Keratinocyte (primary cell): Measurements from ENCODE around the gene HNF1B. TPM values are rescaled to one million over a fixed set of nuclear protein-coding genes. Genes with fewer than 3 reads are reported as not detected.

Source experiments
- DNase-seq: peaks from one replicate; pipeline ENCODE4 v3.0.0-alpha.2; 2011; ENCODE audit warnings: low read depth, missing footprints, low spot score
- FAIRE-seq: peaks from 2 replicates; lab custom pipeline; 2011; peaks lifted over from hg19 to GRCh38; lab: Jason Lieb, UNC
- H2AFZ ChIP-seq: 2 replicates; pipeline ENCODE4 v1.6.0; 2012; ENCODE audit warnings: low read length, control low read depth, inconsistent platforms; ENCODE audit not compliant: control insufficient read depth
- H3K27ac ChIP-seq: 2 replicates; pipeline ENCODE4 v1.5.1; 2011; ENCODE audit warnings: low read length; ENCODE audit not compliant: control insufficient read depth, insufficient read depth
- H3K27me3 ChIP-seq: 3 replicates; pipeline ENCODE4 v1.6.0; 2011; ENCODE audit warnings: low read length; ENCODE audit not compliant: control insufficient read depth, insufficient read depth; ENCODE audit errors: extremely low read depth
- H3K36me3 ChIP-seq, 2 experiments: 2 replicates in 1 of 2; 3 replicates in 1 of 2; pipeline ENCODE4 v1.5.1; 2011; ENCODE audit warnings: low read length in 2 of 2, mild to moderate bottlenecking in 1 of 2; ENCODE audit not compliant: control insufficient read depth in 2 of 2, insufficient read depth in 2 of 2; ENCODE audit errors: extremely low read depth in 1 of 2
- H3K4me1 ChIP-seq: 3 replicates; pipeline ENCODE4 v1.5.1; 2011; ENCODE audit warnings: low read length; ENCODE audit not compliant: control insufficient read depth, insufficient read depth; ENCODE audit errors: extremely low read depth
- H3K4me2 ChIP-seq: 3 replicates; pipeline ENCODE4 v1.6.0; 2011; ENCODE audit warnings: low read depth, low read length; ENCODE audit not compliant: control insufficient read depth, insufficient read depth; ENCODE audit errors: extremely low read depth
- H3K4me3 ChIP-seq, 3 experiments: fragments of 200-600 bp in 1 of 3; sonication (generic) in 1 of 3; 2 replicates in 2 of 3; 3 replicates in 1 of 3; pipeline ENCODE4 v1.5.1; 2011 to 2016; ENCODE audit warnings: low read length in 3 of 3, mild to moderate bottlenecking in 3 of 3, control low read depth in 2 of 3, inconsistent platforms in 1 of 3, low read depth in 1 of 3, mixed read lengths in 1 of 3, mixed run types in 1 of 3, moderate library complexity in 1 of 3; ENCODE audit not compliant: control insufficient read depth in 2 of 3, insufficient read depth in 2 of 3; ENCODE audit errors: extremely low read depth in 1 of 3
- H3K79me2 ChIP-seq: 2 replicates; pipeline ENCODE4 v1.6.0; 2012; ENCODE audit warnings: low read length; ENCODE audit not compliant: control insufficient read depth, insufficient read depth
- H3K9ac ChIP-seq: 3 replicates; pipeline ENCODE4 v1.6.0; 2011; ENCODE audit warnings: low read length; ENCODE audit not compliant: control insufficient read depth, insufficient read depth; ENCODE audit errors: extremely low read depth
- H3K9me1 ChIP-seq: 3 replicates; pipeline ENCODE4 v1.6.0; 2011; ENCODE audit warnings: low read length; ENCODE audit not compliant: control insufficient read depth, insufficient read depth; ENCODE audit errors: extremely low read depth
- H3K9me3 ChIP-seq: 2 replicates; pipeline ENCODE4 v1.5.1; 2012; ENCODE audit warnings: low read depth, low read length; ENCODE audit not compliant: control insufficient read depth
- H4K20me1 ChIP-seq: 3 replicates; pipeline ENCODE4 v1.6.0; 2011; ENCODE audit warnings: low read length; ENCODE audit not compliant: control insufficient read depth, insufficient read depth; ENCODE audit errors: extremely low read depth
- CTCF ChIP-seq, 3 experiments: IDR thresholded peaks in 1 of 3; conservative IDR thresholded peaks in 1 of 3; optimal IDR thresholded peaks in 1 of 3; 2 replicates in 2 of 3; 3 replicates in 1 of 3; pipeline versions ENCODE3 to v1.5.1; 2011; ENCODE audit warnings: low read length in 3 of 3, mild to moderate bottlenecking in 3 of 3, moderate library complexity in 2 of 3, control low read depth in 1 of 3, inconsistent platforms in 1 of 3; ENCODE audit not compliant: insufficient read depth in 2 of 3; ENCODE audit errors: extremely low read depth in 1 of 3
- EZH2 ChIP-seq: IDR thresholded peaks from one replicate; pipeline ENCODE4 v1.6.1; 2012; ENCODE audit warnings: inconsistent platforms, mild to moderate bottlenecking, low read length, moderate library complexity
- dilution Hi-C: fragments of 300-500 bp; cut with MboI; formaldehyde crosslinking; loops from one replicate; pipeline ENCODE4 v1.7.0; 2020; ENCODE audit warnings: low sequenced_read_pairs; ENCODE audit not compliant: extremely low pct_ligation_motif_present
- polyA plus RNA-seq, 5 experiments: library from polyadenylated mRNA; depleted of rRNA in 3 of 5; stranded (reverse) in 3 of 5; stranded (forward) in 1 of 5; unstranded in 1 of 5; fragments of >200 nt; gene quantifications; 1 replicate in 1 of 5; 2 replicates in 3 of 5; 3 replicates in 1 of 5; pipeline versions ENCODE4 v1.2.1 to v1.2.3, GENCODE V29; 2011 to 2012; ENCODE audit warnings: missing spikeins in 2 of 5, low read depth in 1 of 5, low replicate concordance in 1 of 5

The HNF1B gene
- polyA plus RNA-seq, 1 donor (not counting 4 experiments of a cell fraction or from before 2014, with no cell fraction given) = not detected

GRCh38 chr17:37677021-37677420, 67.8 kb downstream of the HNF1B start:
- no peak for TF ChIP-seq EZH2
- no peak for TF ChIP-seq CTCF (optimal IDR thresholded peaks at IDR 0.05 in 1 of 3, IDR thresholded peaks at IDR 0.05 in 1 of 3, conservative IDR thresholded peaks at IDR 0.05 in 1 of 3; ENCODE audit: extremely low read depth in 1 of 3, insufficient read depth in 2 of 3, low read length in 3 of 3)
- no peaks in the 10 kb centered on the region for H4K20me1 ChIP-seq

GRCh38 chr17:37676115-37676925, 68.5 kb downstream of the HNF1B start:
- Histone ChIP-seq H3K36me3 (no peaks in the 10 kb centered on the region), H3K4me2 (no peak overlapping the region), H3K79me2 (no peaks in the 10 kb centered on the region), H4K20me1 (no peaks in the 10 kb centered on the region), H3K9ac (no peak overlapping the region), H3K27me3 (peaks cover 15% of the 10 kb centered on the region), H3K9me3 (no peaks in the 10 kb centered on the region), H3K4me1 (peaks cover 16% of the 10 kb centered on the region), H3K9me1 (no peaks in the 10 kb centered on the region), H3K27ac (no peak overlapping the region), H3K4me3 (no peak overlapping the region), H2AFZ (no peak overlapping the region)
- FAIRE-seq (no peak), DNase-seq (no peak)
- dilution Hi-C loops = no loop called here
- TF ChIP-seq EZH2 = no peak
- TF ChIP-seq CTCF (optimal IDR thresholded peaks at IDR 0.05 in 1 of 3, IDR thresholded peaks at IDR 0.05 in 1 of 3, conservative IDR thresholded peaks at IDR 0.05 in 1 of 3; ENCODE audit: extremely low read depth in 1 of 3, insufficient read depth in 2 of 3, low read length in 3 of 3) = no peak

More at GRCh38 chr17:37677021-37677420, 67.8 kb downstream of the HNF1B start:
- Histone ChIP-seq H3K9me3 (no peaks in the 10 kb centered on the region), H3K36me3 (no peaks in the 10 kb centered on the region), H3K4me1 (peaks cover 9% of the 10 kb centered on the region), H3K27ac (no peak overlapping the region), H3K79me2 (no peaks in the 10 kb centered on the region), H3K27me3 (peaks cover 15% of the 10 kb centered on the region), H3K4me3 (no peak overlapping the region), H3K9me1 (no peaks in the 10 kb centered on the region), H2AFZ (no peak overlapping the region), H3K9ac (no peak overlapping the region), H3K4me2 (no peak overlapping the region)
- DNase-seq (no peak), FAIRE-seq (no peak)
- dilution Hi-C loops = no loop called here
